Measurements from ENCODE around the gene ABLIM2. TPM values are rescaled to one million over a fixed set of nuclear protein-coding genes. Genes with fewer than 3 reads are reported as not detected.

Gene ABLIM2
- polyA plus RNA-seq, 1 donor from 2014 or later = 14.9 TPM

GRCh38 chr4:8131826-8132225 lies 26.8 kb downstream of the ABLIM2 start:
- no peak overlapping the region for H2AFZ ChIP-seq (ENCODE audit: low read depth, low read length)
- H4K20me1 ChIP-seq (ENCODE audit: insufficient read depth) = no peaks in the 10 kb centered on the region
- no peaks in the 10 kb centered on the region for H3K9me3 ChIP-seq (ENCODE audit: low read length)
- H3K4me3 ChIP-seq (ENCODE audit: low read length) = peak overlapping the region; percentile 25
- H3K27me3 ChIP-seq (ENCODE audit: insufficient read depth, low read depth, low read length) = no peaks in the 10 kb centered on the region
- no peaks in the 10 kb centered on the region for H3K79me2 ChIP-seq (replicated peaks; ENCODE audit: insufficient read depth, low read length)
- peak overlapping the region; percentile 55 for H3K27ac ChIP-seq (ENCODE audit: low read length)
- peak; percentile 10 for TF ChIP-seq EP300 (conservative IDR thresholded peaks at IDR 0.05; ENCODE audit: poor library complexity, severe bottlenecking)
- TF ChIP-seq, protein P1, sequence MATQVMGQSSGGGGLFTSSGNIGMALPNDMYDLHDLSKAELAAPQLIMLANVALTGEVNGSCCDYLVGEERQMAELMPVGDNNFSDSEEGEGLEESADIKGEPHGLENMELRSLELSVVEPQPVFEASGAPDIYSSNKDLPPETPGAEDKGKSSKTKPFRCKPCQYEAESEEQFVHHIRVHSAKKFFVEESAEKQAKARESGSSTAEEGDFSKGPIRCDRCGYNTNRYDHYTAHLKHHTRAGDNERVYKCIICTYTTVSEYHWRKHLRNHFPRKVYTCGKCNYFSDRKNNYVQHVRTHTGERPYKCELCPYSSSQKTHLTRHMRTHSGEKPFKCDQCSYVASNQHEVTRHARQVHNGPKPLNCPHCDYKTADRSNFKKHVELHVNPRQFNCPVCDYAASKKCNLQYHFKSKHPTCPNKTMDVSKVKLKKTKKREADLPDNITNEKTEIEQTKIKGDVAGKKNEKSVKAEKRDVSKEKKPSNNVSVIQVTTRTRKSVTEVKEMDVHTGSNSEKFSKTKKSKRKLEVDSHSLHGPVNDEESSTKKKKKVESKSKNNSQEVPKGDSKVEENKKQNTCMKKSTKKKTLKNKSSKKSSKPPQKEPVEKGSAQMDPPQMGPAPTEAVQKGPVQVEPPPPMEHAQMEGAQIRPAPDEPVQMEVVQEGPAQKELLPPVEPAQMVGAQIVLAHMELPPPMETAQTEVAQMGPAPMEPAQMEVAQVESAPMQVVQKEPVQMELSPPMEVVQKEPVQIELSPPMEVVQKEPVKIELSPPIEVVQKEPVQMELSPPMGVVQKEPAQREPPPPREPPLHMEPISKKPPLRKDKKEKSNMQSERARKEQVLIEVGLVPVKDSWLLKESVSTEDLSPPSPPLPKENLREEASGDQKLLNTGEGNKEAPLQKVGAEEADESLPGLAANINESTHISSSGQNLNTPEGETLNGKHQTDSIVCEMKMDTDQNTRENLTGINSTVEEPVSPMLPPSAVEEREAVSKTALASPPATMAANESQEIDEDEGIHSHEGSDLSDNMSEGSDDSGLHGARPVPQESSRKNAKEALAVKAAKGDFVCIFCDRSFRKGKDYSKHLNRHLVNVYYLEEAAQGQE (IDR thresholded peaks at IDR 0.05; ENCODE audit: borderline replicate concordance) = no peak
- H3K9ac ChIP-seq (ENCODE audit: low read length) = peak overlapping the region; percentile 38
- no peaks in the 10 kb centered on the region for H3F3A ChIP-seq (ENCODE audit: insufficient read depth, low read length, poor library complexity, severe bottlenecking)
- H3K4me2 ChIP-seq (ENCODE audit: low read length) = no peak overlapping the region
- H3K9me2 ChIP-seq (ENCODE audit: insufficient read depth, low read length) = no peaks in the 10 kb centered on the region
- H3K36me3 ChIP-seq (ENCODE audit: insufficient read depth, low read length) = no peaks in the 10 kb centered on the region

- Histone ChIP-seq H3K36me3 (ENCODE audit: insufficient read depth, low read length) (no peaks in the 10 kb centered on the region), H3K9ac (ENCODE audit: low read length) (peak overlapping the region; percentile 38), H3K9me2 (ENCODE audit: insufficient read depth, low read length) (no peaks in the 10 kb centered on the region), H3K27me3 (ENCODE audit: insufficient read depth, low read depth, low read length) (no peaks in the 10 kb centered on the region), H3K4me3 (ENCODE audit: low read length) (no peak overlapping the region), H3K9me3 (ENCODE audit: low read length) (no peaks in the 10 kb centered on the region), H3K79me2 (replicated peaks; ENCODE audit: insufficient read depth, low read length) (no peaks in the 10 kb centered on the region), H4K20me1 (ENCODE audit: insufficient read depth) (no peaks in the 10 kb centered on the region), H3K27ac (ENCODE audit: low read length) (peak overlapping the region; percentile 55), H3F3A (ENCODE audit: insufficient read depth, low read length, poor library complexity, severe bottlenecking) (no peaks in the 10 kb centered on the region), H3K4me2 (ENCODE audit: low read length) (no peak overlapping the region), H2AFZ (ENCODE audit: low read depth, low read length) (no peak overlapping the region)
- TF ChIP-seq RAD21 (conservative IDR thresholded peaks at IDR 0.05) (peak; percentile 64), CTCF (IDR thresholded peaks at IDR 0.05; ENCODE audit: poor library complexity, severe bottlenecking) (peak; percentile 57), TAF1 (IDR thresholded peaks at IDR 0.05; ENCODE audit: low read depth) (no peak), EZH2 (IDR thresholded peaks at IDR 0.05; ENCODE audit: borderline replicate concordance, insufficient read depth, low read length, poor library complexity, severe bottlenecking) (no peak), MXI1 (conservative IDR thresholded peaks at IDR 0.05; ENCODE audit: poor library complexity, severe bottlenecking) (no peak), POLR2AphosphoS5 (IDR thresholded peaks at IDR 0.05) (no peak), EP300 (conservative IDR thresholded peaks at IDR 0.05; ENCODE audit: poor library complexity, severe bottlenecking) (no peak), SMC3 (conservative IDR thresholded peaks at IDR 0.05; ENCODE audit: poor library complexity) (peak; percentile 59)
- TF ChIP-seq, protein P1 (IDR thresholded peaks at IDR 0.05; ENCODE audit: borderline replicate concordance) = no peak
Observed at GRCh38 chr4:8131210-8131609, 27.4 kb downstream of the ABLIM2 start.

All from neural cell (in vitro differentiated cells).